HG02763 (cell line): ENCODE results near the gene USP2.

ENCODE experiments used
- ATAC-seq: cut with Tn5 transposase; IDR thresholded peaks from one replicate; pipeline ENCODE4 v1.9.1; 2021; ENCODE audit warnings: mild to moderate bottlenecking, moderate library complexity; ENCODE audit not compliant: unreplicated experiment

Gene USP2

DNA sequence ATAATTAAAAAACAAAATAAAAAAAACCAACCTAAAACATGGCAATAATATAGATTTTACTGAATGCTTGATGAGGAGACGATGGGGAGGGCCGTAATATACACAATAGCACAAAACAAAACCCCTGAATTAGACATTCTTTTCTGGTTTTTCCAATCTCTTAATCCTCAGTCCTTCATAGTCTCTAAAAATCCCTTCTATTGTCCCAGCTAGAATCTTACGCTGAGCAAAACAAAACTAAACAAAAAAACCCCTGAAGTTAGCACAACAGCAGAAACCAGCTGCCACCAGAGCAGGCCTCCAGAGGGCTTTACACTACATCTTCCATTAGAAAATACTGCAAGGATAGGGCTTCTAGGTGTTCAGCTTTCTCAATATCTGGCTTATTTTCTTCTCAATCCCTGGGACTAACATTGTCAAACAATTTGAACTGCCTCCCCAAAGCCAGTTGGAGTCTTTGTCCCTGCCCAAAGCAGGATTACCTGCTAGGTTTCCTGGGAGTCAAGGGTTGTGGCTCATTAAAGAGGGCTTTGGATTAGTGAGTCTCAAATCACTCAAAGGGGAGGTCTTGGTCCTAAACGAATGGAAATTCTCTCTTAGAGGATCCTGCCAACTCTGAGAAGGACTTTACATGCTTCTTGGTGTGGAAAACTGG, 49.3 kb downstream of the USP2 start:
- no peak for ATAC-seq

DNA sequence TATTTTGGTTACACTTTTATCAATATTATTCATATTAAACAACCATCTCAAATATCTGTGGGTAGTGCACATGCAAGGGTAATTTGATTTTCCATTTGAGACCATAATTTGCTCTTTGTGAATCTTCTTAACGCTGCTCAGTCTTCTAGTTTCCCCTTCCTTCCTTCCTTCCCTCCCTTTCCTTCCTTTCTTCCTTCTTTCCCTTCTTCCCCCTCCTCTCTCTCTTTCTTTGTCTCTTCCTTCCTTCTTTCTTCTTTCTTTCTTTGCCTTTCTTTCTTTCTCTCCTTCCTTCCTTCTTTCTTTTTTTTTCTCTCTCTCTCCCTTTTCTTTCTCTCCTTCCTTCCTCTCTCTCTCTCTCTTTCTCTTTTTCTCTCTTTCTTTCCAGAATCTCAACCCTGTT, 51.3 kb downstream of the USP2 start:
- no peak for ATAC-seq

DNA sequence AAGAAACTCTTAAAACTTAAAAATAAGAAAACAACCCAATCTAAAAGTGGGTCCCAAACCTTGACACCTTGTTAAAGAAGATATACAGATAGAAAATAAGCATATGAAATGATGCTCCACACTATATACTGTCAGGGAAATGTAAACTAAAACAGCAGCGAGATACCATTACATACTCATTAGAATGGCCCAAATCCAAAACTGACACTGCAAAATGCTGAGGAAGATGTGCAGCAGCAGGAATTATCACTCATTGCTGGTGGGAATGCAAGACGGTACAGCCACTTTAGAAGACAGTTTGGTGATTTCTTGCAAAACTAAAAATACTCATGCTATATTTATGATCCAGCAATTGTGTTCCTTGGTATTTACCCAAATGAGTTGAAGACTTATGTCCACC, 52.2 kb downstream of the USP2 start:
- ATAC-seq, result no peak

DNA sequence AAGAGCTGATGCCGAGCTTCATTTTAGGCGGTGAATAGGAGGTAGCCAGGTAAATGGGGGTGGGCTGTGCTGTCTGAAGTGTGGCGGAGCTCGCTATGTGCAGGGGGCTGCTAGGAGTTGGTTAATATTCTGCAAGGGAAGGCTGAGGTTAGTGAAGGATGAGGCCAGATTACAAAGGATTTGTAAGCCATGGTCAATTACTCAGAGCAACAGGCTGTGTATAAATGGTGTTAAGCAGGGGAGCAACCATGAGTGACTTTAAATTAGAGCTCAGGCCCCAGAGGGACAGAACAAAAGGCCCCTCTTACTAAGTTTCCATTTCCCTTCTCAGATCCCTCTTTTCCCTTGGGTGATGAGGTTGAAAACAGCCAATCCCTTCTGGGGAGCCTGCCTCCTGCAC, 57.3 kb downstream of the USP2 start:
- ATAC-seq, result no peak

DNA sequence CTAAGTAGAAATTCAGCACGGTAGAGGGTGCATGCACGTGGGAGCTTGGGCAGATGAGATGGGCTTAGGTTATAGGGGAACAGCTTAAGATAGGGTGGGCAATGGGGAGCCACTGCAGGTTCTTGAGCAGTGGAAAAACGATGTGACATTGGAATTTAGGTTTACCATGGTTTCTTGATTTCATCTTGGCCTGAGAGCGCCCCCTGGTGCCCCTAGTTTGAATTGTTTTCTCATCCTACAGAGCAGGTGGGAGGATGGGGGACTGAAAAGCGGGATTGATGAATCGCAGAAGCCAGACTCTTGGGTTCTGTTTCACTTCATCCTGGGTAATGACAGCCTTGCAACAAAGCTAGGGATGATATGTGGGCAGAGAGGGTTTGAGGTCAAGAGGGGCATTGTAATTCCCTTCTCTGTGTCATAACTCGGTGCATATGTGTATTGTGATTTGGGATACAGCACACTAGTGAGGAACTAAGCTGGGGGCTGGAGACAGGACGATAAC, 57.9 kb downstream of the USP2 start:
- no peak for ATAC-seq

DNA sequence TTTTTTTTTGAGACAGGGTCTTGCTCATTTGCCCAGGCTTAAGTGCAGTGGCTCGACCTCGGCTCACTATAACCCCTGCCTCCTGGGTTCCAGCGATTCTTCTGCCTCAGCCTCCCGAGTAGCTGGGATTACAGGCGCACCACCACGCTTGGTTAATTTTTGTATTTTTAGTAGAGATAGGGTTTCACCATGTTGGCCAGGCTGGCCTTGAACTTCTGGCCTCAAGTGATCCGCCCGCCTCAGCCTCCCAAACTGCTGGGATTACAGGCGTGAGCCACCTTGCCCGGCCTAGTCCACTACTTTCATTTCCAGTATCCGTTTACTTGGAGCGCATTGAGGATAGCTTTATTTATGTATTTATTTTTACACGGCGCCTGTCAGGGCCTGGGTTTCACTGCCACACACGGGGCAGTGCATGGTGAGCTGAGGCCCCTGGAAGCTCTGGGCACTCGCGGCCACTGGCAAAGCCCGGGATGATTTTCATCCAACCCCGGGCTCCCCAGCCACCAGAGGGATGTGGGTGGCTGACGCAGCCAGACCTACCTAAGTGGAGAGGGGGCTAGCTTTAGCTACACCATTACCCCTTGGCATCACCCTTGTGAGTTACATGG, 58.5 kb downstream of the USP2 start:
- ATAC-seq, result no peak

DNA sequence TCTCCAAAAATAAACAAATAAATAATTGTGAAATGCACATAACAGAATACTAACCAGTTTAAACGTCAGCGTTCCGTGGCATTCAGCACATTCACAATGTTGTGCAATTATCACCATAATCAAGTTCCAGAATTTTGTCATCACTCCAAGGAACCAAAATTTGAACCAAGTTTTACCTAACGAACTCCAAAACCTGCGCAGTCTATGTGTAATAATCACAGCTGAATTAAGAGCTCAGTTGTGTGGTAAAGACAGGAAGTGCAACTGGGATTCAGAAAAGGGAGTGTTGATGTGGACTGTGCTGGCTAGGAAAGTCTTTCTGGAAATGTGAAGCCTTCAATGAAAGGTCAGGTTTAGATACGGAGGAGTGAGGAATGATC, 59.1 kb downstream of the USP2 start:
- ATAC-seq, result no peak

DNA sequence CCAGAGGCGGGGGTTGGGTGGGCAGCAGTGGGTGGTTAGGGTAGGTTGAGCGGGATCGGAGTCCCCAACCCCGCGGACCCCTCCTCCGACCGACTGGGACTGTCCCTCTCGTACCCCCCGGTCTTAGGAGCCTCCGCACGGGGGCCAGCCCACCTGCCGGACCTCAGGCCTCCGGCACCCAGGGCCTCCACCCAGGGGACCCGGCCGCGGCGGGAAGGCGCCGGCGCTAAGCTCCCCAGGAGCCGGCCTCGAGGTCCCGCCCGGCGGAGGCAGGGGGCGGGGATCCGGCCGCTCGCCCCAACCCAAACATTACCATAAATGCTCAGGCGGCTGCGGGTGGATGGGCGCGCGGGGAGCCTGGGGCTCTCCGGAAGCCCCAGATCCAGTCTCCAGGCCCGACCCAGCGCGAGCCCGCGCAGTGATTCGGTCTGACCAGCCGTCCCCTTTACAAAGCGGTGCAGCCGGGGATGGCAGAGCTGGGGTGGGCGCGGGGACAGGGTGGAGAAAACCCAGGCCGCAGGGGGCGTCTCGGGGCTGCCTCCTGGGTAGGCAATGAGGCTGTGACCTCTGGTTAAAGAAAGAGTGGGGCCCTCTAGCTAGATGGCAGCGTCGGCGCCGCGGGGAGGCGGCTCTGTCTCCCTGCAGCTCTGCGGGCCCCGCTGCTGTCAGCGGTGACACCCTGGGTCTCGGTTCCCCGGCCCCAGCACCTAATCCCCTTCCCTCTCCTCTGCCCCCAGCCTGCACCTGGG, 60.5 kb downstream of the USP2 start:
- no peak for ATAC-seq

DNA sequence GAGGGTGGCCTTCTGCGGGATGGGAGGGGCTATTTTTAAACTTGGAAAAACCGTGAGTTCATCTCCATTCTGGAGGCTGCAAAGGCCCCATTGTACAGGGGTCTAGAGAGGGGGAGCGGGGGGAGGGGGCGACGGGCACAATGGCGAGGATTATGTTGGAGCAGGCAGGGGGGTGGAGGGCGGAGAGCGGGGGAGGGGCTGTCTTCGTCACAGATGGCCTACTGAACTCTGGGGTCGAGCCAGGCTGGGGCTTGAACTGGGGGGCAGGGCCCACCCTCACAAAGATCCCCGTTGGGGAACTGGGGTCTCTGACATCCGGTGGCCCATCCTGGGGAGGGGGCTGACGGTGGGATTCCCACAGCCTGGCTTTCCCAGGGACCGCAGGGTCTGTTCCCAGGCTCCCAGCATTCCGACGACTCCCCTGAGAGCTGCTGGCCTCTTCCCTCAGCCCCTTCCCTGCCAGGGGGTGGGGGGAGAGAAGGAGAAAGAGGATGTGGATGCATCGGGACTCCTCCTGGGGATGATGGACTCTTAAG, 61.2 kb downstream of the USP2 start:
- ATAC-seq, result no peak

DNA sequence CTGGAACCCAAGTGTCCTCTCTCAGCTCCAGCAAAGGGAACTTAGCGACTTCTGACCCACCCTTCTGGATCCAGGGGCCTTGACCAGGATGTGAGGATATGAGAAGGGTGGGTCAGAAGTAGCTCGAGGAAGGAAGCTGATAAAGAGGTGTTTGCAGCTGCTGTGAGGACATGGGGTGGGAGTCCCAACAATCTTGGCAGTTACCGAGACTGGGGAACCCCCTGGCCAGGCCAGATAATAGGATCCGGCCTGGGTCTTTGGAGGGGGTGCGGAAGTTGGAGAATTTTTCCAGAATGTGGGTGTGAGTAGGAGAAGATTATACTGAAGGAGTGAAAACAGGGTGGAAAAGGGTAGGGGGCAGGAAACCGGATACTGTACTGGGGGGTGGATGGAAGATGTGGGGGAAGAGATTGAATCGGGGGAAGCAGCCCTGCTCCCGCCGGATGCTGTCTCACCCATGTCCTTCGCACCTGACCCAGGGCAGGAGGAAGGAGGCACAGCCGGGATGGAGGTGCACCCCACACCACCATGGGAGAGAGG, 61.7 kb downstream of the USP2 start:
- no peak for ATAC-seq

DNA sequence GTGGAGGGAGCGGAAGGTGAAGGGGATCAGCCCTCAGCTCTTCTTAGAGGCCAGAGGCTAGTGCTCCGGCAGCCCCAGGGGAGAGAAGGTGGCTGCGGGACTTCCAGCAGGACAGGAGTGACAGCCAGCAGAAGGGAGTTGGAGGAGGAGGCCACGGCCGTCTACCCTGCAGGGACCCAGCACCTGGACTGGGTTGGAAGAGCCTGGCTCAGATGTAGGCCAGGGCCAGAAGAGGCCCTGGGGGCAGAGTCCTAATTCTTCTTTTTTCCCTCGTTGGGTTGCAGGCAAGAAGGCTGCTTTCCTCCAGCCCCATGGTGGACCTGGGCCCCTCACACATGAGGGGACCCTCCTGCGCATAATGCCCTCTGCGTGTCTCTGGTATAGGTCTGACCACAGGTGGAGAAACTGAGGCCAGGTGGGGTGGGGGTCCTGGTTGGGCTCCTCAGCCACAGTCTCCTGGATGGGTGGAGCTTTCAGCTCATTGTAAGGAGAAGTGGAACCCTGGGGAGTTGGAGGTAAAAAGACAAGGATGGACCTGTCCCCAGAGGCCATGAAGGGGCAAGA, 62.3 kb downstream of the USP2 start:
- ATAC-seq, result no peak

DNA sequence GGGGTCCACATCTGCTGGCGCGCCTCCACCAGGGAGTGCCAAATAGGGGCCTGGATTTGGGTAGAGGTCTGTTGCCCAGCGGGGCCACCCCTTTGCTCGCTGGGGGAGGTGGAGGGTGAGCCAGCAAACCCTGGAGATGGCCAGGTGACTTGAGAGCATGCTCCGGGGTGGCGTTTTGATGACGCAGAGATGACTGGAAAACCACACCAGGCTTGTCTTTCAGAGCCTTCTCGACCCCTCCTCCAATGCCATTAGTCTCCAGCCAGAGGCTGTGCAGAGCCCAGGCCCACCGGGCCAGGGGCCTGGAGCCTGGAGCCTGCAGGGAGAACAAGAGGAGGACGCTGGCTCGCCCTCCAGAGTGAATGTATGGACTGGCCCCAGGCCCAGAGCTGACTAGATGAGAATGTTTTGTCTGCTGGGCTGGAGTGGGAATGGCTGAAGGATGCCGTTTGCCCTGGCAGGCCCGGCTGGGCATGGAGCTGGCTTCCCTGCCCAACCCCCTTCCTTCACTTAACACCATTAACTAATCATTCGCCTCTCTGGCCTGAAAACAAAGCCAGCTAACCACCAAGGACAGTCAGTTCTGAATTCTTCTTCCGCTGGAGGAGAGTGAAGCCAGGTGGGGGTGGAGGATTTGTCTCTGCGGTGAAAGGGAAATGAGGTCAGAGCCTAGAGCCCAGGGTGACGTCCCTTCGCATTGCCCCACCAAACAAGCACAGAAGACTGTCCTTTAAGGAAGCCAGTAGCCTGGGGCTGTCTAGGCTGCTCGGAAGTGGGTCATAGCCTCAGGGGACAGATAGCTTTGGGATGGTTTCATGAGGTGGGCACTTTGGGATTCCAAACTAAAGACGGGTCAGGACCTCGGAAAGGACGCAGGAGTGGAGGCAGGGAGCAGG, 63.0 kb downstream of the USP2 start:
- ATAC-seq, result no peak

DNA sequence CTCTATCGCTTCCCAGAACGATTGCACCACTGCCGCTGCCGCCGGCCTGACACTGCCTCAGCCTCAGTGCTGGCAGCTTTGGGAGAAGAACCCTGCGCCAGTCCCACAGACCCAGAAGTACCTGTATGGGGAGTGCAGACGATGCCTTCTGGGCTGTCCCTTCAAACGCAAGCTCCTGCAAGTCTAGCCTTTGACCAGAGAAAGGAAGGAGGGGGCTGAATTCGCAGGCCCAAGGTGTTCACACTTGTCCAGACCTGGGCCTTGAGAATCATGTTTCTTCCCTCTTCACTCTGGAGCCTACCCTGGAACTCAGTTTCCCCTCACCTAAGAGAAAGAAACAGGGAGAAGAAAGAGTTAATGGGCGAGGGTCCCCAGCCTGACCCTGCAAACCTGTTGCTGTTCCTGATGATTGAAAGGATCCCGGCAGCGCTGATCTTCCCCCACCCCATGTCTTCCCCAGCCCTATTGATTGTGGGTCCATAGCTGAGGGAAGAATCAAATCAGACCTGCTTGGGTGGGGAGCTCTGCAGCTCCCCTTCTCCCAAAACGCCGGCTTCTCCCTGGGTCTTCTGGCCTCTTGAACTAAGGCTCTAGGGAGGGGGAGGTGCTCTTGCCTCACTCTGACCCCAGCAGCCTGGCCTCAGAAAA, 63.8 kb downstream of the USP2 start:
- no peak for ATAC-seq

DNA sequence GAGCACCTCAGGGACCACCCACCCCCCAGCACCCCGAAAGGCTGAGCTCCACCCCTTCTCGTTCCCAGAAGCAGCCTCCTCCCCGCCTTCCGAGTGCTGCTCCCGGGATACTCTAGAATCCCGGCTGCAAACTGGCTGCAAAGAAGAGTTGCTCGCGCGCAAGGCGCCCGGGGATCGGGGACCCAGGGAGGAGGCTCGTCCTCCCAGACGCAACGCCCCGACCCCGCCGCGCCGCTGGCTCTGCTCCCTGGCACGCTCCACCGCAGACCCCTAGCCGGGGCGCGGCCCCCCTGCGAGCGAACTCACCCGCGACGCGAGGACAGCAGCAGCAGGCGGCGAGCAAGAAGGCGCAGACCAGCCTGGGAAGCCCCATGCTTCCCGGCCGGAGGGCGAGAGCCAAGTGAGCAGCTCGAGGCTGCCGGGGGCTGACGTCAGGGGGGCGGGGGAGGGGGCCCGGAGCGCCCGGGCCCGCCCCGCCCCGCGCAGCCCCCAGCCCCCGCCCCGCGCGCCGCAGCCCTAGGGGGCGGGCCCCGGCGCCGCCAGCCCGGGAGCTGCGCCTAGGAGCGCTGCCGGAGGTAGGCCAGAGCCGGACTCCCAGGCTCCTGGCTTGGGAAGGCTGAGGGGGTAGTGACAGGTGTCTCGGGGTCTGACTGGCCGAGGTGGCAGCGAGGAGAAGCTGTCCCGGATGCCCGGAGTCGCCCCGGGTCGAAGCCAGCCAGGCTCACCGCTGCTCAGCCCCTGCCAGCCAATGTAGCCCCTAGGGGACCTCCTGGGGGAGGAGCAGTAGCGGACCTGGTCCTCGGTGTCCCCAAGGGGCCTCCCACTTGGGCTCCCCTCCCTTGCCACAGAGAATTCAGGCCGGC, 64.5 kb downstream of the USP2 start, which contains the start of gene MCAM:
TSS of gene MCAM (minus strand) at position 402 of the 863 bp plus-strand sequence. CDS start at position 373, 29 bp downstream.
- no peak for ATAC-seq

DNA sequence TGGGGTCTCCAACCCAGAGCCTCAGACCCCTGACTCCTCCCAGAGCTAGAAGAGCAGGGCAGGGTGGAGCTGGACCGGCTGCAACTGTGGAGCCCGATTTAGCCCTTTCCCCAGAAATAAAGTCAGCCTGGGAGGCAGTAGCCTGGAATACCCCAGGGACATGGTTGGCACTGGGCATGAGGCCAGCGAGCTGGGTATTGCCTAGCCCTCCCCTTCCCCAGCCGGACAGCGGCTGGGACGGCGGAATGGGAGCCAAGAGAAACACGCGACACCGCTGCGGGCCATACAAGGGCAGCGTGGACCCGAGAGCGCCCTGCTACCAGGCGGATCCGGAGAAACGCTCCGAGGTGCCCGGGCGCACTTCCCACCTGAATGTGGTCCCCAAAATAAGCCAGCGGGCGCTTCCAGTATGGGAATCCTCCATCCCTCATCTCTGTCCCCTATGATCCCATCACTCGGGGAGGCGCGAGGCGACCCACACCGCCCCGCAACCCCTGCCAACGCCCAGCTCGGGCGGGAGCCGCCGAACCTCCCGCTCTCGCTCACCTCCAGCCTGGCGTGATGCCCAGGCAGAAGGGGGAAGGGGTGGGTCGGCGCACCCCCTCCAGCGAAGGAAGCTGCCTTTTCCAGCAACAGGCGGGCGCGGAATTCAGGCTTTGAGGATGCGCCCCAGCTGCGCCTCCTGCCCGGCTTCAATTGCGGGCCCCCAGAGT, 65.3 kb downstream of the USP2 start:
- no peak for ATAC-seq

DNA sequence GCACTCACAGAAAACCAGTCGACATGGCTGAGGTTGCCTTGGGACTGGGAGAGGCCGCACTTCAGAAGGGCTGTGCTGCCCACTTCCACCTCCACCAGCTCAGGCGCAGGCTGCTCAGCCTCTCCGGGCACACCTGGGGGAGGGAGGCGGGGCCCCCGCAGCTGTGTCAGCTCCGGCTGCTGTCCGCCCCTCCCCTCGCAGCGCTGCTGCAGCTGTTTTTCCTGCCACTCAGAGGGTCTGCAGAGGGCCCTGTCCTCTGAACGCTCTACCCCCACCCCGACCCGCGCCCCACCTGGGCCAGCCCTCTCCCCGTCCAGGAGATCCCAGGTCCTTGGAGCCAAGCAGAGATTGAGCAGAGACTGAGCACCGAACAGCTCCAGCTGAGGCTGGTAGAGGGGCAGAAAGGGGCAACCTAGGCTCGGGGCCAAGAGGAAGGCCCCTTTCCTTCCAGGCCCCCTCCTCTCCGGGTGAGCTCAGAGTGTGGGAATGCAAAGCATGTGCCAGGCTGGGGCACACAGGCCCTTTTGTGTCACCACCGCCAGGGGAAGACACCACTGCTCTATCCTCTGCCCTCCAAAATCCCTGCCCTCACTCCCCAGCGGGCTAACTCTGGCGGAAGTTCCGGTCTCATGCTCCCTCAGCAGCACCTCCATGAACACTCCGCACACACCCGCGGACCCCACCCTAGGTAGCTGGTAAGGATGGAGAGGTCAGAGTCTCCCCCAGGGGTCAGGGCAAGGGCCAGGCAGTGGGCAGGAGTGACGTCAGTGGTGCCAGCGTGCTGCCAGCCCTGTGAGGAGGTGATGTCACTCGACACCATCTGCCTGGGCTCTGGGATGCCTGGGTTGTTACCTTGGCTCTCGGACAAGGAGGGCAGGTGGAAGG, 66.1 kb downstream of the USP2 start:
- ATAC-seq, result no peak

DNA sequence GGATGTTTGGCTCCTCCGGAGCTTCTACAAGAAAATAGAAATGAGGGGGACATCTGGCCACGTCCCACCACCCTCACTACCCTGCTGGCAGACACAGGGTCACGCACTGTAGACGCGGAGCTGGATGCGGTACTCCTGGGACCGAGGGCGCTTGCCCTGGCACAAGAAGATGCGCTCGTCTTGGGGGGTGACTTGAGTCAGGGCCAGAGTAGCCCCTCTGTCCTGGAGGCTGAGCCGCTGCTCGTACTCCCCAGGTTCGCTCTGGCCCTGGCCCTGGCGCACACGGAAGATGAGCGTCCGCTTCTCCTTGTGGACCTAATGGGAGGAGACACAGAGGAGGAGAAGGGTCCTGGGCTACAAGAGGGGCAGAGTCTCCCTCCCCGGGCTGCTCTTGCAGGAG, 66.8 kb downstream of the USP2 start:
- no peak for ATAC-seq
